MM.1S (cell line): ENCODE measurements around the gene P2RX6.

ENCODE experiments used
- EZH2 ChIP-seq: fragments of 300-600 bp; sonication (generic); optimal IDR thresholded peaks from 2 replicates; pipeline ENCODE3; 2017; ENCODE audit warnings: low read depth, mild to moderate bottlenecking, antibody characterized with exemption, low read length, mixed read lengths
- EZH2phosphoT487 ChIP-seq: fragments of 300-600 bp; sonication (generic); IDR thresholded peaks from 2 replicates; pipeline ENCODE4 v1.6.1; 2018; ENCODE audit warnings: antibody characterized with exemption, low read length
- TF ChIP-seq, protein P1 (sequence below): fragments of 300-600 bp; sonication (generic); IDR thresholded peaks from 2 replicates; pipeline ENCODE4 v1.5.1; 2016; ENCODE audit warnings: antibody characterized with exemption, low read length, mixed read lengths

DNA sequence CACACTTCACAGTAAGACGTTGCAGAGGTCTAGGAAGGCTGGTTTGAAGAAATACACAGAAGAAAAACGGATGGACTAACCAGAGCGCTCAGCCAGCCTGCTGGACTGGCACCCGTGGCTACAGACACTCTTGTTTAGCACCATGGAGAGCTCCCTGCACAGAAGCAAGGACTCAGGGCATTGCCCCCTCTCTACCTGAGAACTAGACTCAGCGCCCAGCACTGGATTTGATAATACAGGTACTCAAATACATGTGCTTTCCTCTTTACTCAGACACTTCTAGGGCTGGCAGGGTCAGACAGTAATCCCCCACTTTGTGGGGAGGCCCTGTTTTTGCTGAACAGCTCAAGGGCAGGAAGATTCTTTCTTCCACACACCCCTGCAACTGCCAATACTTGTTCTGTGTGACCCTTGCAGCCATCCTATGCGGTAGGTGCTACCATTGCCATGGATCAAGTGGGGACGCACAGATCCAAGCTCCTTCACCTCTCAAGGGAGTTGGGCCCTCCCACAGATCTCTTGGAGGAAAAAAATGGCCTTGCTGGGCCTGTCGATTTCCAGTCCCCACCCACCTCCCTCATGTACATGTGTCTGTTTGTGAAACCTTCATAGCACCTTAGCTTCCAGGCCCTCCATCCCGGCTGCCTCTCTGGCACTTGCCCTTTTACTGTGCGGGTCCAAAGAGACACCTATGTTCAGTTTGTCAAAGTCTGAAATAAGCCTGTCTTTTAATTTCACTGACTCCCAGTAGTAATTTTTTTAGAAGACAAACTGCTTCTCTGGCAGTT is 5.1 kb upstream of the P2RX6 start:
- TF ChIP-seq EZH2phosphoT487: no peak
- TF ChIP-seq, protein P1, sequence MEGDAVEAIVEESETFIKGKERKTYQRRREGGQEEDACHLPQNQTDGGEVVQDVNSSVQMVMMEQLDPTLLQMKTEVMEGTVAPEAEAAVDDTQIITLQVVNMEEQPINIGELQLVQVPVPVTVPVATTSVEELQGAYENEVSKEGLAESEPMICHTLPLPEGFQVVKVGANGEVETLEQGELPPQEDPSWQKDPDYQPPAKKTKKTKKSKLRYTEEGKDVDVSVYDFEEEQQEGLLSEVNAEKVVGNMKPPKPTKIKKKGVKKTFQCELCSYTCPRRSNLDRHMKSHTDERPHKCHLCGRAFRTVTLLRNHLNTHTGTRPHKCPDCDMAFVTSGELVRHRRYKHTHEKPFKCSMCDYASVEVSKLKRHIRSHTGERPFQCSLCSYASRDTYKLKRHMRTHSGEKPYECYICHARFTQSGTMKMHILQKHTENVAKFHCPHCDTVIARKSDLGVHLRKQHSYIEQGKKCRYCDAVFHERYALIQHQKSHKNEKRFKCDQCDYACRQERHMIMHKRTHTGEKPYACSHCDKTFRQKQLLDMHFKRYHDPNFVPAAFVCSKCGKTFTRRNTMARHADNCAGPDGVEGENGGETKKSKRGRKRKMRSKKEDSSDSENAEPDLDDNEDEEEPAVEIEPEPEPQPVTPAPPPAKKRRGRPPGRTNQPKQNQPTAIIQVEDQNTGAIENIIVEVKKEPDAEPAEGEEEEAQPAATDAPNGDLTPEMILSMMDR: no peak
- no peak for TF ChIP-seq EZH2
